Measurements from ENCODE around the gene TRPV6.

GRCh38 chr7:142908290-142908689, 22.7 kb upstream of the TRPV6 start:
- TF ChIP-seq, protein P1, sequence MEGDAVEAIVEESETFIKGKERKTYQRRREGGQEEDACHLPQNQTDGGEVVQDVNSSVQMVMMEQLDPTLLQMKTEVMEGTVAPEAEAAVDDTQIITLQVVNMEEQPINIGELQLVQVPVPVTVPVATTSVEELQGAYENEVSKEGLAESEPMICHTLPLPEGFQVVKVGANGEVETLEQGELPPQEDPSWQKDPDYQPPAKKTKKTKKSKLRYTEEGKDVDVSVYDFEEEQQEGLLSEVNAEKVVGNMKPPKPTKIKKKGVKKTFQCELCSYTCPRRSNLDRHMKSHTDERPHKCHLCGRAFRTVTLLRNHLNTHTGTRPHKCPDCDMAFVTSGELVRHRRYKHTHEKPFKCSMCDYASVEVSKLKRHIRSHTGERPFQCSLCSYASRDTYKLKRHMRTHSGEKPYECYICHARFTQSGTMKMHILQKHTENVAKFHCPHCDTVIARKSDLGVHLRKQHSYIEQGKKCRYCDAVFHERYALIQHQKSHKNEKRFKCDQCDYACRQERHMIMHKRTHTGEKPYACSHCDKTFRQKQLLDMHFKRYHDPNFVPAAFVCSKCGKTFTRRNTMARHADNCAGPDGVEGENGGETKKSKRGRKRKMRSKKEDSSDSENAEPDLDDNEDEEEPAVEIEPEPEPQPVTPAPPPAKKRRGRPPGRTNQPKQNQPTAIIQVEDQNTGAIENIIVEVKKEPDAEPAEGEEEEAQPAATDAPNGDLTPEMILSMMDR (IDR thresholded peaks at IDR 0.05) = no peak
- no peak for TF ChIP-seq POLR2A (IDR thresholded peaks at IDR 0.05)
